DMS153 treated with DMSO at 0.1 percent for 48 hours (cell line): Measurements from ENCODE around the gene TRABD2B.

Source experiments
- DNase-seq: peaks from one replicate; lab custom pipeline; 2025; ENCODE audit not compliant: unreplicated experiment; lab: John Stamatoyannopoulos, UW

The TRABD2B gene

DNA sequence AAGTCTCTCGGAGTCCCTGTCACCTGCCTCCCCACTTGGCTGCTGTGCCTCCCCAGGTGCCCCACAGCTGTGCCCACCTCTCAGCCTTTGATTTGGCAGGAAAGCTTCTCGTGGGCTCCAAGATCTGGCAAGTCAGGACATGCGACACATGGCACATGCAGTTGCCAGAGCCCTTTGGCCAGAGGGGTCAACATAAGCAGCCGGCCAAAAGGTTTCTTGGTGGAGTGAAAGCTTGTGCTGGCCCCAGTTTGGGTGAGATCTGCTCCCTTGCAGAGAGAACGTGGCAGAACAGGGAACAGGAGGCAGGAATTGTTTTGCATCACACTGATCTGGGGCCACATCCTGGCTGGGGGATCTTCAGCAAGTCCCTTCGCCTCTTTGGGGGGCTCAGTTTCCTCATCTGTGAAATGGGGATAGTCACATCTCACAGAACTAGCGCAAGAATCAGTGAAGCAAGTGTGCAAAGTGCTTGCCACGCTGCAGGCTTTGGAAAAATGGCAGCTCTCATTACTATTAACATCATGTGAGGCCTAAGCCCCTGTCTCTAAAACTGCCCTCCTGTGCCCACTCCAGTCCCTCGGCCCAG, 232.6 kb downstream of the TRABD2B start:
- DNase-seq, result no peak

DNA sequence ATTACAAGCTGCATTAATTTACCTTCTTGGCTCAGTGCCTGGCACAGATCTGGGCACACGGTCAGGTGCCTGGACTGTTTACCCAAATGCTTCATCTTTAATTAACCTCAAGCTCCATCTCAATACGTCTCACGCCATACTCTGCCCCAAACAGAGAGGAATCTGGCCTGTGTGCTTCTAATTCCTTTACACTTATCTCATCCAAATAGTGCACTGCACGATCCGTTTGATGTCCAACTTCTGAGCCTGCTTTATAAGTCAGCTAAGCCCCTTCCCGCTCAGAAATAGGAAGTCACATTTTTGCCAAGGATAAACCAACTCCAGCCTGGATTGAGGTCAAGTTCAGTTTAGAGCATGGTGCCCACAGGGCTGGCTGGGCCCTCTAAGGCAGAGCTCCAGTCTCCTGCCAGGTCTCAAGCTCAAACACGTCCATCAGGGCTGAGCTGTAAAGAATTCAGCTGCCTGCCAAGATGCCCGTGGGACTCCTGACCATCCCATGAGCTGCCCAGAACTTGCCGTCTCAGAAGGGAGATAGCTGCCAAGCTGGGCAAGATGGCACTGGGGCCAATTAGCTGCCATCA, 233.5 kb downstream of the TRABD2B start:
- DNase-seq, result no peak

DNA sequence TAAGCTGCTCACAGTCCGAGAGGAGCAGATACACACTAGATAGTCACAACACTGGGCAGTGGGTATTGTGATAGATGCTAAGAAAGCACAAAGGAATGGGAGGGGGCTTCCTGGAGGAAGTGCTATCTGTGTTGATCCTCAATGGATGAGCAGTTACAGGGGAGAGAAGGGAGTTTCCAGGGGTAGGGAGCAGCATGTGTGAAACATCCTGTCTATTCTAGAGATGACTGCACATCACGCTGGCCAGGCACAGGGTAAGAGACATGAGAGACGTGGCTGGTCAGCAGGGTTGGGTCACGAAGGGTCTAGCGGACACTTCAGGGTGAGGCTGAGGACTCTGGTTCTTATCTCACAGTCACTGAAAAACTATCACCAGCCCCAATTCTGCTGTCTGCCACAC, 235.2 kb downstream of the TRABD2B start:
- no peak for DNase-seq

GRCh38 chr1:47761201-47761930, 235.8 kb downstream of the TRABD2B start:
- DNase-seq, result no peak

GRCh38 chr1:47759936-47760629, 237.1 kb downstream of the TRABD2B start:
- no peak for DNase-seq

GRCh38 chr1:47759251-47759935, 237.8 kb downstream of the TRABD2B start:
- DNase-seq, result no peak

DNA sequence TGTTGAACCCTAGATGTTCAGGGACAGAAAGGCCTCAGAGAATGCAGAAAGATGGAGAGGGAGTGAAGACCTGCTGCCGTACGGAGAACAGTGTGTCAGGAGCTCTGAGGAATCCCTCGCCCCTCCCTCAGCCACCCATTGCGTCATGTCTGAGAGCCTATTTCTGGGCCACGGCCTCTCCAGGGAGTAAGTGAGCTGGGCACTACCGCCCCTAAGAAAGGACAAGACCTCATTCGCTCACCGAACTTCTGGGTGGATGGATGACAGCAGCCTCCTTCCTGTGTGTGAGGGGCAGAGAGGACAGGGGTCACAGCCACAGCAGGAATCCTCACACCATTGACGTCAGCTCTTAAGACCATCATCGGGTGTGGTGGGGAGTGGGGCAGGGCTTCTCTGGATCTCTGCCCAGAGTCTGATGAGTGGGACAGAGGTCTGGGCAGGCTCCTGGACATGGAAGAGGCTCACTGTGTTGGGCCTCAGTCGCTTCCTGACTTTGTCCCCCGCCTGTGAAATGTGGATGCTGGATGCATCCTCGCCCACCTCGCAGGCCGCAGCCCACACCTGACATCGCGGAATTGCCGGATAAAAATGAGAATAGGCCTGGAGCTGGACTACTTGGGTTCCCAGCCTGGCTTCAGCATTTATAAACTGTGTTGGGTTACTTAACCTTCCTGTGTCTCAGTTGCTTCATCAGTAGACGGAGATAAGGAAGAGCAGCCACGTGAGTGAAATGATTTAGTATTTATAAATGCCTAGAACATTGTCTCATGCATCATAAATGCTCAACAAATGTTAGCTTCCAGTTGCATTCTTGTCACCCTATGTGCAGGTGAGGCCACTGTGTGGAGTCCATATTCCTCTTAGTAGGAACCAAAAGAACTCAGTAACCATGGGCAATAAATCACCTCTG, 238.6 kb downstream of the TRABD2B start:
- DNase-seq, result no peak

GRCh38 chr1:47757226-47757975, 239.8 kb downstream of the TRABD2B start:
- no peak for DNase-seq

DNA sequence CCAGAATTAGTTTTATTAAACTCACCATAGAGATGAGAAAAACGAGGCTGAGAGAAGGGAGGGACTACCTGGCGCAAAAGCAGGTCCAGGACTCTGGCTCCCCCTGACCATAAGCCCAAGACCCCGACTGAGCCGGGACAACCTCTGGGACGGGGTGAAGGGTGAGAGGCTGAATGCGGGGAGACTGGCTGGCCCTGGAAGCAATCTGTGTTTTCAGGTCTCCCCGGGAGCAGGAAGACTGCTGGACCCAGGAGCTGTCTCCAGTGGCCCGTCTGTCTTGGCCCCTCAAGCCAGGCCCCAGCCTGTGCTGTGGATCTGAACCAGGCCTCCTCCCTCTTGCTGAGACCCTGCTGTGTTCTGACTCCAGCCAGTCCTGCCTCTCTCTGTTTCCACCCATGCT, 240.8 kb downstream of the TRABD2B start:
- no peak for DNase-seq

GRCh38 chr1:47756006-47756405, 241.2 kb downstream of the TRABD2B start:
- no peak for DNase-seq

DNA sequence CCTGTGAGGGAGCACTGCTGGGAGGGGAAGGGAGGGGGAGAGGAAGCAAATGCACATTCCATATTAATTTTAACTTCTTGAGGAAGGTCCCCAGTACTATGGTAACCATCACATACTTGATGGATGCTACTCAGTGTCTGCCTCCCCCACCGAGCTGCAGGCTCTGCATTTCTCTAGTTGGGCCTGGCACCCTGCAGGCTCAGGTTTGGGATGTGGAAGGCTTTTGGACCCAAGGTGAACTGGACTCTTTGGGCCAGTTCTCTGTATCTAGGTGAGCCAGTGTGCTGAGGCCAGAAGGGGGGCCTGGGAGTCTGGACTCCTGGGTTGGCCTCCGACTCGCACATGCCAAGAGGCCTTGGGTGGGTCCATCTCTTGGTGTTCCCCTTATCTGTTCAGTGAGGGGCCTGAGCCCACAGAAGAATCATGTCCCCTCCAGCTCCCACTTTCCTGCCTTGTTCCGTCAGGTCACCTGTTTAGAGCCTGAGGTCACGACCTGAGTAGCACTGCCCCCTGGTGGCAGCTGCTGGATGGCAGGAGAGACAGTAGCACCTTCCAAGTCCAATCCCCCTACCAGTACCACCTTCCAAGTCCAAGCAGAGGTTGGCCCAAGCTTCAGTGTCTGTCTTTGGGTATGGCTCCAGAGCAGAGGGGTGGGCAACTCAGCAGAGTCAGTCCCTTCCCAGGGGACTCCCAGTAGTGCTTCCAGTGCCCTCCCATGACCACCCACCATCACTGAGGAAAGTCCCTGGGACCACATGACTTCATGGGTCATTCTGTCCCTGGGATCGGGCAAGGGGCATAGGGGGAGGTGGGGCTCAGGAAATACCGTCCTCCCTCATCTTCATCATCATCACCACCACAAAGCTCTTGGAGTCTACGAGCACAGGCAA, 241.8 kb downstream of the TRABD2B start:
- DNase-seq, result no peak

- no peak for DNase-seq
Observed at GRCh38 chr1:47754221-47754620, 243.0 kb downstream of the TRABD2B start.

DNA sequence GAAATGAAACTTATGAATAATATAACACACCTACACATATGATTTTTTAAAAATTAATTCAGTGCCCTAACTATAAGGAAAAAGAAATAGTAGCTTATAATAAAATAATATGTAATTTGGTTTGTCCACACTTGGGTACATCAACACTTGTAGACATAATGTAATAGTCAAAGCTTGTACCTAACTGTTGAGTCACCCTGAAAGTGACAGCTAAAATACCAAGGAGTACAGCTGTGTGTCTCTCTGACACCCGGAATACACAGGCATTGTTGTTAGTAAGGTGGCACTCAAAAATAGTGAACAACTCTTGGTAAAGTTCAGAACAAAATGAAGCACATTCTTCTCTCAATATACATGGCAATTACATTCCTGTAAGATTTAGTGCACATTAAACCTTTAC, 243.4 kb downstream of the TRABD2B start:
- DNase-seq, result no peak

DNA sequence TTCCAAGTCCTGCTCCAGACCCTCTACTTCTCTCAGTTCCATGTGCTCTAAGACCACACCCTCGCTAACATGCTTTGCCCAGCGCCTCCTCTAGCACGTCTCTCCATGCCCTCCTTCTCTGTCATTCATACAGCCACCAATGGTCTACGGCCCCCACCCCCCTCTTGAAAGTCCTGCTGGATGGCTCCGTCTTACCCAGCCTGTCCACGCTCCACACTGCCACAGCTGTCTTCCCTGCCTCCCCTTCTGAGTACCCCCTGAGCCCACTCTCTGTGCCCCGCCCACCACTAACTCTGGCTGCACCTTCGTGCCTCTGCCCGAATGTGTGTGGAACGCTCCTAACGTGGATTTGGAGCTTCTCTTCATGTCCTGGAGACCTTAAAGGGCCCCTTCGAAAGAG, 244.6 kb downstream of the TRABD2B start:
- DNase-seq, result no peak

GRCh38 chr1:47751996-47752451, 245.2 kb downstream of the TRABD2B start:
- no peak for DNase-seq

- peak; percentile 92 for DNase-seq
Observed at GRCh38 chr1:47751193-47751592, 246.0 kb downstream of the TRABD2B start.

DNA sequence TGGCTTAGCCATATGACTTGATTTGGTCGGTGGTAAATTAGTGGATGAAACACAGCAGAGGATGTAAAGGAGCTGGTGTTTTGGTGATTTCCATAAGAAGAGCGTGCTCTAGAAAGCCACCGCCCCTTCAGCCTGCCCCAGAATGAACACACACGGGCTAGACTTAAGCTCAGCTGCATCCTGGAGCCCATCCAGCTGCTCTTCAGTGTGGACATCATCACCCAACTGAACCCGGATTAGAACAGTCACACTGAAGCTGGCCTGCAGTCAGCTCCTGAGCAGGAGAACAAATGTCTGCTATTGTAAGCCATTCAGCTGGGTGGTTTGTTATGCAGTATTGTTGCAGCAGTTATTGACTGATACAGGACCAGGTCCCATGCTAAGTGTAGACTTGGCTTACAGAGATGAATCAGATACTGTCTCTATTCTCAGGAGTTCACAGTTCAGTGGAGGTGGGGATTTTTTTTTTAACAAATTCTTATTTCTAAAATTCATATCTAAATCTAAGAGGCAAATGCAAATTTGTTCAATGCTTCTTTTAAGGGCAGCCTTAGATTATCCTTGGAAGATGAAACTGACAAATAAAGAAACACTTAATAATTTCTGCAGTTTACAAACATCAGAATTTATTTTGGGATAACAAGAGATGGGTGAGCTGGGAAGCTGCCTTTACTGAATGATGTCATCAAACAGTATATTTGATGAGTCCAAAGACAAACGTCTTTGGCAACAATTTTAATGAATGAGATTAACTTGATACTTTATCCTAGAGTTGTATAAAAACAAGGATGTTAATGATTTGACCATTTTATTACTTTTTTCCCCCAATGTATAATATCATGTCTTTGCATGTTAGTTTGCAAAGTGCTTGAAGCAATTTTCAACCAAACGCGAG, 251.2 kb downstream of the TRABD2B start:
- DNase-seq, result no peak
